Gastroesophageal sphincter (tissue), 4 donors: ENCODE measurements around the gene HMGXB3. TPM values are rescaled to one million over a fixed set of nuclear protein-coding genes. Genes with fewer than 3 reads are reported as not detected.

ENCODE experiments used
- ATAC-seq: fragments of 150-250 bp; one replicate; pipeline ENCODE4 v1.9.1; 2016; ENCODE audit warnings: mild to moderate bottlenecking, moderate library complexity
- H3K27ac ChIP-seq, 4 donors: fragments of 200-600 bp; sonication (generic) in 3 of 4; 1 replicate in 3 of 4; 2 replicates in 1 of 4; pipeline ENCODE4 v1.5.1; 2016 to 2019
- H3K27me3 ChIP-seq: fragments of 200-600 bp; sonication (generic); one replicate; pipeline ENCODE4 v1.5.1; 2019
- H3K36me3 ChIP-seq, 2 donors: fragments of 200-600 bp; sonication (generic); one replicate each; pipeline ENCODE4 v1.5.1; 2019; ENCODE audit warnings: control low read depth in 1 of 2
- H3K4me1 ChIP-seq, 3 donors: fragments of 200-600 bp; sonication (generic); 1 replicate in 2 of 3; 2 replicates in 1 of 3; pipeline ENCODE4 v1.5.1; 2016 to 2019; ENCODE audit warnings: control low read depth in 2 of 3
- H3K4me3 ChIP-seq, 2 donors: fragments of 200-600 bp; sonication (generic); one replicate each; pipeline ENCODE4 v1.5.1; 2019; ENCODE audit warnings: mild to moderate bottlenecking in 1 of 2, moderate library complexity in 1 of 2
- H3K9me3 ChIP-seq, 3 donors: fragments of 200-600 bp; sonication (generic); one replicate each; pipeline ENCODE4 v1.5.1; 2017 to 2019; ENCODE audit warnings: control low read depth in 2 of 3
- EP300 ChIP-seq: sonication (generic); formaldehyde crosslinking; IDR thresholded peaks from one replicate; pipeline ENCODE4 v1.6.1; 2017; ENCODE audit warnings: antibody characterized with exemption, mild to moderate bottlenecking
- POLR2A ChIP-seq, 2 donors: fragments of 450-650 bp; IDR thresholded peaks; one replicate each; pipeline ENCODE4 v1.6.1; 2017; ENCODE audit warnings: antibody characterized with exemption in 2 of 2, mild to moderate bottlenecking in 2 of 2, moderate library complexity in 1 of 2
- POLR2AphosphoS5 ChIP-seq: sonication (generic); formaldehyde crosslinking; IDR thresholded peaks from one replicate; pipeline ENCODE4 v1.6.1; 2017; ENCODE audit warnings: antibody characterized with exemption
- WGBS, 2 donors: methylation state at CpG; one replicate each; pipeline ENCODE4 v1.1.5; 2018; ENCODE audit warnings: low coverage in 1 of 2; 5-methylcytosine and 5-hydroxymethylcytosine counted together
- total RNA-seq, 4 donors: library from RNA; depleted of rRNA; stranded (reverse); fragments of >200 nt; gene quantifications; one replicate each; pipeline ENCODE4 v1.1.0, GENCODE V29; 2016
- TF ChIP-seq, protein P1 (sequence below), 4 experiments: fragments of 200-600 bp in 2 of 4; fragments of 450-650 bp in 2 of 4; sonication (generic) in 1 of 4; IDR thresholded peaks; one replicate each; pipeline ENCODE4 v1.5.1; 2017 to 2019; ENCODE audit warnings: antibody characterized with exemption in 4 of 4, mild to moderate bottlenecking in 2 of 4, moderate library complexity in 2 of 4

Gene HMGXB3
- total RNA-seq, 4 donors from 2014 or later = 21.8 to 30.2 (median 24.2) TPM

DNA sequence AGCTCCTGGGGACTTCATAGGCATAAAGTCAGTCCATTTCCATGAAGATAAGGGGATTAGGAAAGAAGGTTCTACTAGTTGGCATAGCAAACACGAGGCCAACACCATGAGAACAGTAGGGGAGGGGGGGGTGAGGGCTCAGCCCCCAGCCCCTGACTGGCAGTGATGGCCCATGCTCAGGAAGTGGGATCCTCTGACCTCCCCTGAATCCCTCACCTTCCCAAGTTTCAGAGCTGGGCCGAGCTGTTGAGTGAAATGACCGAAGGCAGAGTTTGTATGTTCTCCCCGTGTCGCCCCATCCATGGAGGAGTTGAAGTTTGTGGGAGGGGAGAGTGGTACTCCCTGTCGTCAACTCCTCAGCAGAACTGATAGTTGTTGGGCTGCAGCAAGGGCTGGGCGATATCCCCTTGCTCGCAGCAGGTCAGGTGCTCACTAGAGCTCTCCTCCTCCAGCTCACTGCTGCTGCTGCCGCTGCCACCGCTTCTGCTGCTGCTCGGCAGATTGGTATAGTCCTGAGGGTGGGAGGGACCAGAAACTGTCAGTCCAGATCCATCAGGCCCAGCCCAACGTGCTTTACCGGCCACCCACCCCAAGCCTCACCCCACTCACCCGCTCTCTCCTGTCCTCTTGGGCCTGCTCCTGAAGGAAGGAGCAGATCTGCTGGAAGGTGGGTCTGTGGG lies 53.3 kb downstream of the HMGXB3 start:
- ATAC-seq = no peak
- Histone ChIP-seq H3K27ac (no peak overlapping the region), H3K27me3 (no peaks in the 10 kb centered on the region), H3K36me3 (peaks cover 0 to 74% of the 10 kb centered on the region in 2 donors), H3K9me3 (no peaks in the 10 kb centered on the region), H3K4me1 (no peaks in the 10 kb centered on the region), H3K4me3 (no peak overlapping the region)
- TF ChIP-seq, protein P1, sequence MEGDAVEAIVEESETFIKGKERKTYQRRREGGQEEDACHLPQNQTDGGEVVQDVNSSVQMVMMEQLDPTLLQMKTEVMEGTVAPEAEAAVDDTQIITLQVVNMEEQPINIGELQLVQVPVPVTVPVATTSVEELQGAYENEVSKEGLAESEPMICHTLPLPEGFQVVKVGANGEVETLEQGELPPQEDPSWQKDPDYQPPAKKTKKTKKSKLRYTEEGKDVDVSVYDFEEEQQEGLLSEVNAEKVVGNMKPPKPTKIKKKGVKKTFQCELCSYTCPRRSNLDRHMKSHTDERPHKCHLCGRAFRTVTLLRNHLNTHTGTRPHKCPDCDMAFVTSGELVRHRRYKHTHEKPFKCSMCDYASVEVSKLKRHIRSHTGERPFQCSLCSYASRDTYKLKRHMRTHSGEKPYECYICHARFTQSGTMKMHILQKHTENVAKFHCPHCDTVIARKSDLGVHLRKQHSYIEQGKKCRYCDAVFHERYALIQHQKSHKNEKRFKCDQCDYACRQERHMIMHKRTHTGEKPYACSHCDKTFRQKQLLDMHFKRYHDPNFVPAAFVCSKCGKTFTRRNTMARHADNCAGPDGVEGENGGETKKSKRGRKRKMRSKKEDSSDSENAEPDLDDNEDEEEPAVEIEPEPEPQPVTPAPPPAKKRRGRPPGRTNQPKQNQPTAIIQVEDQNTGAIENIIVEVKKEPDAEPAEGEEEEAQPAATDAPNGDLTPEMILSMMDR (IDR thresholded peaks at IDR 0.05) = no peak
- no peak for TF ChIP-seq EP300
- no peak for TF ChIP-seq POLR2A (IDR thresholded peaks at IDR 0.05)
- TF ChIP-seq POLR2AphosphoS5 = no peak
- 100% methylated on average over 4 of the region's 14 CpGs; no CpG with 5 or more reads in 1 of the 2 donors for WGBS, 2 donors

GRCh38 chr5:150054569-150054968 lies 54.0 kb downstream of the HMGXB3 start:
- Histone ChIP-seq H3K4me1 (no peaks in the 10 kb centered on the region), H3K36me3 (peaks cover 0 to 67% of the 10 kb centered on the region in 2 donors), H3K9me3 (no peaks in the 10 kb centered on the region), H3K27me3 (no peaks in the 10 kb centered on the region), H3K4me3 (no peak overlapping the region), H3K27ac (no peak overlapping the region)
- no peak for ATAC-seq
- WGBS, 2 donors = 80 to 100% methylated on average over 1 to 2 of the region's 2 CpGs
- TF ChIP-seq POLR2AphosphoS5 (no peak), POLR2A (IDR thresholded peaks at IDR 0.05) (no peak), EP300 (no peak)
- TF ChIP-seq, protein P1 (IDR thresholded peaks at IDR 0.05) = no peak

DNA sequence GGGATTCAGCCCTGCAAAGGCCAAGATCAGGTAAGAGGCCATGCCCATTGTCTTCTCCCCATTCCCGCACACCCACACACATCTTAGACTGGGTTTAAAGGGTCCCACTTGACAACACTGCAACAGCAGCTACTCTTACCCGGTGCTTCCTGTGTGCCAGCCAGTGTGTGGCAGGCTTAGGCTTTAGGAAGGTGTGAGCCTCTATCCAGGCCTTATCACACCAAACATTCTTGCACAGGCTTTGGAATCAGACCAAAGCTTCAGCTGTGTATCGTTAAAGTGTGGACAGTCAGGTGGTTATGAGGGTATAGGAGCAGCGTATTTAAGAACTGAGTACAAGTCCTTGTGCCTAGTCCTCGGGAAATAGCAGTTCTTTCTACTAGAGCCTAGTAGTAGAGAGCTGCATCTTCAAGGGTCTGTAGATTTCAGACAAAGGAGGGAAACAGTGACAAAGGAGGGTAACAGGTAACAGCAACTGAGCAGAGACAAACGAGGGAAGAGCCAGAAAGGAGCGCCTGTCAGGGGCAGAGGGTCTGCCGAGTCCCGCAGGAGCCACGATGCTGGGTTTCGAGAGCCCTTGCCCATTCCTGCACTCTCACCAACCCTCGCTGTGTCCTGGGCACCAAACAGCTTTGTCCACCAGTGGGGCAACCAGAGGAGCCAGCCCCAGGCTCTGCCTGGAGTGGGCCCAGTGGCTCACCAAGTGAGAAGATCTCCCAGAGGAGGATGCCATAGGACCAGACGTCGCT lies 55.0 kb downstream of the HMGXB3 start:
- TF ChIP-seq, protein P1 (IDR thresholded peaks at IDR 0.05) = no peak
- no peak for TF ChIP-seq POLR2A (IDR thresholded peaks at IDR 0.05)
- WGBS, 2 donors = 77 to 79% methylated on average over 8 to 12 of the region's 14 CpGs
- Histone ChIP-seq H3K36me3 (peaks cover 0 to 58% of the 10 kb centered on the region in 2 donors), H3K9me3 (no peaks in the 10 kb centered on the region), H3K27ac (no peak overlapping the region), H3K4me1 (no peaks in the 10 kb centered on the region), H3K4me3 (no peak overlapping the region), H3K27me3 (no peaks in the 10 kb centered on the region)
- ATAC-seq = no peak

DNA sequence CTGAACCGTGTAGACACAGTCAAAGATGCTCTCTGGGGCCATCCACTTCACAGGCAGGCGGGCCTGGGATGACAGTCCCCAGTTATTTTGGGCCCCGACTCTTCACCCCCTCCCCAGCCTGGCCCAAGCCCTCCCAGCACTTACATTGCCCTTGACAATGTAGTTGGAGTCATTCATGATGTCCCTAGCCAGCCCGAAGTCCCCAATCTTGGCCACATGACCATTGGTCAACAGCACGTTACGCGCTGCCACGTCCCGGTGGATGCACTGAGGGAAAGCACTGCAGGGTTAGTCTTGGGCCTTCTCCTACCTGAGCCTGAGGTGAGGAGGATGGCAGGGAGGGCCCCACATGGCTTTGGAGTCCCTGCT lies 55.5 kb downstream of the HMGXB3 start:
- peaks cover 0 to 52% of the 10 kb centered on the region in 2 donors for H3K36me3 ChIP-seq
- no peak overlapping the region for H3K4me3 ChIP-seq
- H3K27ac ChIP-seq = no peak overlapping the region
- no peaks in the 10 kb centered on the region for H3K9me3 ChIP-seq
- TF ChIP-seq EP300 (no peak), POLR2AphosphoS5 (no peak), POLR2A (IDR thresholded peaks at IDR 0.05) (no peak)
- TF ChIP-seq, protein P1 (IDR thresholded peaks at IDR 0.05) = no peak
- ATAC-seq = no peak
- no peaks in the 10 kb centered on the region for H3K4me1 ChIP-seq
- WGBS, 2 donors = no CpG with 5 or more reads among the region's 9 CpGs
- H3K27me3 ChIP-seq = no peaks in the 10 kb centered on the region

GRCh38 chr5:150057052-150057451 lies 56.5 kb downstream of the HMGXB3 start:
- Histone ChIP-seq H3K27ac (no peak overlapping the region), H3K4me1 (no peaks in the 10 kb centered on the region), H3K9me3 (no peaks in the 10 kb centered on the region), H3K27me3 (no peaks in the 10 kb centered on the region), H3K4me3 (no peak overlapping the region), H3K36me3 (peaks cover 0 to 42% of the 10 kb centered on the region in 2 donors)
- 34 to 100% methylated on average over 1 to 4 of the region's 8 CpGs for WGBS, 2 donors
- TF ChIP-seq, protein P1 (IDR thresholded peaks at IDR 0.05) = no peak
- TF ChIP-seq POLR2A (IDR thresholded peaks at IDR 0.05) = no peak
- no peak for TF ChIP-seq POLR2AphosphoS5
- TF ChIP-seq EP300 = no peak
- no peak for ATAC-seq
